Neutrophil (primary cell): ENCODE results near the gene RNU4-1.
"Not testable (repeated sequence)": the region's sequence is repeated elsewhere in the genome, so short reads cannot be mapped to it uniquely, and the experiment has no call there.

ENCODE experiments used
- H3K27ac ChIP-seq: fragments of 200-600 bp; sonication (generic); 2 replicates; pipeline ENCODE4 v1.5.1; 2016; ENCODE audit warnings: mild to moderate bottlenecking, moderate library complexity
- H3K27me3 ChIP-seq: fragments of 200-600 bp; sonication (generic); 2 replicates; pipeline ENCODE4 v1.6.0; 2016; ENCODE audit warnings: mild to moderate bottlenecking
- H3K36me3 ChIP-seq: fragments of 200-600 bp; sonication (generic); 2 replicates; pipeline ENCODE4 v1.5.1; 2017
- H3K4me1 ChIP-seq, 2 experiments: fragments of 200-600 bp in 1 of 2; sonication (generic) in 1 of 2; 1 replicate in 1 of 2; 2 replicates in 1 of 2; pipeline versions ENCODE4 v1.5.1 to v1.6.1; 2013 to 2016; ENCODE audit warnings: low read depth in 1 of 2, low read length in 1 of 2, mild to moderate bottlenecking in 1 of 2, moderate library complexity in 1 of 2; ENCODE audit not compliant: control insufficient read depth in 1 of 2, insufficient read depth in 1 of 2
- H3K4me3 ChIP-seq, 2 experiments: fragments of 200-600 bp in 1 of 2; sonication (generic) in 1 of 2; 1 replicate in 1 of 2; 2 replicates in 1 of 2; pipeline ENCODE4 v1.5.1; 2013 to 2016; ENCODE audit warnings: low read depth in 1 of 2, low read length in 1 of 2, mild to moderate bottlenecking in 1 of 2, moderate library complexity in 1 of 2
- H3K9me3 ChIP-seq: fragments of 200-600 bp; sonication (generic); 2 replicates; pipeline ENCODE4 v1.5.1; 2016
- TF ChIP-seq, protein P1 (sequence below): fragments of 200-600 bp; sonication (generic); IDR thresholded peaks from 2 replicates; pipeline ENCODE4 v1.5.1; 2016; ENCODE audit warnings: antibody characterized with exemption

Gene RNU4-1

DNA sequence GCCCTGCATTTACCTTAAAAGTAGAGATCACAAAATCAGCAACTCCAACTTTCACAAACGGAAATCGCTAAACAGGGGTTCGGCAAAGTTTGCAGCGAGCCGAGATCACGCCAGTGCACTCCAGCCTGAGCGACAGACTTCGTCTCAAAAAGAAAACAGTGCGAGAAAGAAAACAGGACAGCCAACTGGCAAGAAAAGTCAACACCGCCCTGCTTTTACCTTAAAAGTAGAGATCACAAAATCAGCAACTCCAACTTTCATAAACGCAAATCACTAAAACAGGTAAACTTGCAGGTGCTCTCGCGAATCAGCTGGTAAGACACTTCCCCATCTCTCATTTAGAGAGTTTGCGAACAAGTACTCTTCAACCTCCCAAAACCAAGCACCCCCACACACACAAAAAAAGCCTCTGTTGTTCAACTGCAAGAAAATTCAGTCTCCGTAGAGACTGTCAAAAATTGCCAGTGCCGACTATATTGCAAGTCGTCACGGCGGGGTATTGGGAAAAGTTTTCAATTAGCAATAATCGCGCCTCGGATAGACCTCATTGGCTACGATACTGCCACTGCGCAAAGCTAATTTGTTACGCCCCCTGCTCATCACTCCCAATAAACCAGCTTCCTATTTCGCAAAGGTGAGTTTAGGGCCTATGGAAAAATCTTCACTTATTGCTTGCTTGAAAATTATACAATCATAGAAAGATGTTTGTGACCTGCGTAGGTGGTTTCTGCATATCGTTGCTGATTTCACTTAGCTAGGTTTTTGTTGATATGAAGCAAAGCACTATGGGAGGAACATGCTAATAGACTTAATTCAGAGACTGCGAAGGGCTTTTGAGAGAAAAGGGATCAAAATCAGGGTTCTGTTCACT is at the start of gene RNU4-1:
RNU4-1 (minus strand) TSS at position 577 of the 871 bp plus-strand sequence.
- Histone ChIP-seq H3K9me3 (no peaks in the 10 kb centered on the region), H3K27me3 (no peaks in the 10 kb centered on the region), H3K27ac (peak within 1 kb of the TSS; percentile 95), H3K4me1 (peaks cover 28 to 30% of the 10 kb centered on the region in 2 experiments), H3K36me3 (no peaks in the 10 kb centered on the region), H3K4me3 (peak within 1 kb of the TSS; percentile 72 to 76)
- TF ChIP-seq, protein P1, sequence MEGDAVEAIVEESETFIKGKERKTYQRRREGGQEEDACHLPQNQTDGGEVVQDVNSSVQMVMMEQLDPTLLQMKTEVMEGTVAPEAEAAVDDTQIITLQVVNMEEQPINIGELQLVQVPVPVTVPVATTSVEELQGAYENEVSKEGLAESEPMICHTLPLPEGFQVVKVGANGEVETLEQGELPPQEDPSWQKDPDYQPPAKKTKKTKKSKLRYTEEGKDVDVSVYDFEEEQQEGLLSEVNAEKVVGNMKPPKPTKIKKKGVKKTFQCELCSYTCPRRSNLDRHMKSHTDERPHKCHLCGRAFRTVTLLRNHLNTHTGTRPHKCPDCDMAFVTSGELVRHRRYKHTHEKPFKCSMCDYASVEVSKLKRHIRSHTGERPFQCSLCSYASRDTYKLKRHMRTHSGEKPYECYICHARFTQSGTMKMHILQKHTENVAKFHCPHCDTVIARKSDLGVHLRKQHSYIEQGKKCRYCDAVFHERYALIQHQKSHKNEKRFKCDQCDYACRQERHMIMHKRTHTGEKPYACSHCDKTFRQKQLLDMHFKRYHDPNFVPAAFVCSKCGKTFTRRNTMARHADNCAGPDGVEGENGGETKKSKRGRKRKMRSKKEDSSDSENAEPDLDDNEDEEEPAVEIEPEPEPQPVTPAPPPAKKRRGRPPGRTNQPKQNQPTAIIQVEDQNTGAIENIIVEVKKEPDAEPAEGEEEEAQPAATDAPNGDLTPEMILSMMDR = no peak

DNA sequence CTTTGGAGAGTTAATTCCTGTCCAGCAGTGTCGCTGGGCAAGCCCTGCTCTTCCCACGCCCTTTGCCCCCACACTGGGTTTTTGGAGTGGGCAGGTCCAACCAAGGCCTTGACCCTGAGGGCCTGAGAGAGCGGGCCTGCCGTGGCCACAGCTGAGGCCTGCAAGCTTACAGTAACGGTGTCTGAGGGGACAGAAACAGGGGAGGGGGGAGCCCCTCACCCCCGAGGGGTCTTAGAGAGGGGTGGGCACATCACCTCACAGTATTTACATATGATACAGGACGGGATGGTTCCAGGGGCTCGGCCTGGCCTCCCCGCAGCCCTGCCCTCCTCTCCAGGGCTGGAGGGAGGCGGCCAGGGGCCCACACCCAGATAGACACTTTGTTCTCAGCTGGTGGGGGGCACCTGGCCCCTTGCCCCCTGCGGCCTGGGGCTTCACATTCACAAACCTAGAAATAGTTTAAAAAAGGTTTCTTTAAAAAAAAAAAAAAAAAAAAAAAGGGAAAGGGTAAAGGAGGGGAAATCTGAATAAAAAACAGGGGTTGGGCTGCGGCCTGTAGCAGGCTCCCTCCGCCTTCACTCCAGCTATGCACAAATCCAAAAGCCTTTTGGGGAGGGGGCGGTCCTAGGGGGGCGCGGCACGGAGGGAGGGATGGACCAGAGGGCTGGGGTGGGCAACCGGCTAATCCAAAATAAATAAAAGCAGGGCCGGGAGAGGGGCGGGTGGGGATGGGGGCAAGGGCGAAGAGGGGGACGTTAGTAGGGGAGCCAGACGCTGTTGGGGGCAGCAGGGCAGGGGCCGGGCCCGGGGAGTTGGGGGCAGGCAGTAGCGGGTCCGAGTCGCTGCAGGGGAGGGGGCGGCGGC is 49.4 kb upstream of the RNU4-1 start:
- no peak overlapping the region for H3K27ac ChIP-seq
- no peaks in the 10 kb centered on the region for H3K4me1 ChIP-seq
- no peaks in the 10 kb centered on the region for H3K27me3 ChIP-seq
- no peaks in the 10 kb centered on the region for H3K9me3 ChIP-seq
- no peaks in the 10 kb centered on the region for H3K36me3 ChIP-seq
- TF ChIP-seq, protein P1 = no peak
- H3K4me3 ChIP-seq = no peak overlapping the region

DNA sequence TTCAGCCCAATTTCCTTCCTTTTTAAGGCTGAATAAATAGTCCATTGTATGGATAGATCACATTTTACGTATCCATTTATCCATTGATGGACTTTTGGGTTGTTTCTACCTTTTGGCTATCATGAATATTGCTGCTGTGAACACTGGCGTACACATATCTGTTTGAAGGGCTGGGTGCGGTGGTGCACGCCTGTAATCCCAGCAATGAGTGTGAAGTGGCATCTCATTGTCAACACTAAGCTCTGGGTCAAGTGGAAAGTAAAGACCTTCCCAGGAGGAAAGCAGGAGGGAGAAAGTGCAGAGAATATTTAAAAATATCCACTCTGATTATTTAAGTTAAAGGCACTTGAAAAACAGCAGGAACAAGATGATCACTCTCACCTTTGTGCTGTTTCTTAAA is 46.2 kb upstream of the RNU4-1 start:
- TF ChIP-seq, protein P1 = no peak
- no peak overlapping the region for H3K4me3 ChIP-seq

DNA sequence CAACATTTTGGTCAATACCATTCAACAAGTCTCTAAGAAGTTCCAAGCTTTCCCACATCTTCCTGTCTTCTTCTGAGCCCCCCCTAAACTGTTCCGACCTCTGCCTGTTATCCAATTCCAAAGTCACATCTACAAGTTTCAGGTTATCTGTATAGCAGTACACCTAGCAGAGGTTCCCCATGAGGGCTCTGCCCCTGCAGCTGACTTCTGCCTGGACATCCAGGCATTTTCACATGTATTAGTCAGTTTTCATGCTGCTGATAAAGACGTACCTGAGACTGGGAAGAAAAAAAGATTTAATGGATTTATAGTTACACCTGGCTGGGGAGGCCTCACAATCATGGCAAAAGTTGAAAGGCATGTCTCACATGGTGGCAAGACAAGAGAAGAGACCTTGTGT is 44.7 kb upstream of the RNU4-1 start:
- Histone ChIP-seq H3K36me3 (no peaks in the 10 kb centered on the region), H3K27ac (no peak overlapping the region), H3K4me3 (no peak overlapping the region), H3K4me1 (no peaks in the 10 kb centered on the region), H3K27me3 (no peaks in the 10 kb centered on the region), H3K9me3 (no peaks in the 10 kb centered on the region)
- TF ChIP-seq, protein P1 = no peak

More for the DNA sequence above, 46.2 kb upstream of the RNU4-1 start:
- H3K9me3 ChIP-seq = no peaks in the 10 kb centered on the region
- H3K27ac ChIP-seq = no peak overlapping the region
- no peaks in the 10 kb centered on the region for H3K36me3 ChIP-seq
- H3K4me1 ChIP-seq = no peaks in the 10 kb centered on the region
- H3K27me3 ChIP-seq = no peaks in the 10 kb centered on the region

DNA sequence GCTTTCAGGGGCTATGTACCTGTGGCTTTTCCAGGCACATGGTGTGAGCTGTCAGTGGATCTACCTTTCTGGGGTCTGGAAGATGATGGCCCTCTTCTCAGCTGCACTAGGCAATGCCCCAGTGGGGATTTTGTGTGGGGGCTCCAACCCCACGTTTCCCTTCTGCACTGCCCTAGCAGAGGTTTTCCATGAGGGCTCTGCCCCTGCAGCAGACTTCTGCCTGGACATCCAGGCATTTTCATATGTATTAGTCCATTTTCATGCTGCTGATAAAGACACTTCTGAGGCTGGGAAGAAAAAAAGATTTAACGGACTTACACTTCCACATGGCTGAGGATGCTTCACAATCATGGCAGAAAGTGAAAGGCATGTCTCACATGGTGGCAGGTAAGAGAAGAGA is 43.4 kb upstream of the RNU4-1 start:
- not testable (repeated sequence) for H3K27me3 ChIP-seq, H3K4me3 ChIP-seq, H3K36me3 ChIP-seq, H3K27ac ChIP-seq, H3K4me1 ChIP-seq, H3K9me3 ChIP-seq

DNA sequence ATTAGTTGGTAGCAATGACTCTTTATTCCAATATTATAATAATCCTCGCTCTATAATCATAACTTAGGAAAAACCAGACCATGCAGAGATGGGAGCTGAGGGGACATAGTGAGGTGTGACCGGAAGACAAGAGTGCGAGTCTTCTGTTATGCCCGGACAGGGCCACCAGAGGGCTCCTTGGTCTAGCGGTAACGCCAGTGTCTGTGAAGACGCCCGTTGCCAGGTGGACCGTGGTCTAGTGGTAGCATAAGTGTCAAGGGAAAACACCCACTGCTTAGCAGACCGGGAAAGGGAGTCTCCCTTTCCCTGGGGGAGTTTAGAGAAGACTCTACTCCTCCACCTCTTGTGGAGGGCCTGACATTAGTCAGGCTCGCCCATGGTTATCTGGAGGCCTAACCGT is 42.4 kb upstream of the RNU4-1 start:
- not testable (repeated sequence) for H3K4me3 ChIP-seq, H3K27ac ChIP-seq, H3K4me1 ChIP-seq, H3K27me3 ChIP-seq, H3K9me3 ChIP-seq, H3K36me3 ChIP-seq
